Measurements from ENCODE around the gene CENPN.

The CENPN gene, protein sequence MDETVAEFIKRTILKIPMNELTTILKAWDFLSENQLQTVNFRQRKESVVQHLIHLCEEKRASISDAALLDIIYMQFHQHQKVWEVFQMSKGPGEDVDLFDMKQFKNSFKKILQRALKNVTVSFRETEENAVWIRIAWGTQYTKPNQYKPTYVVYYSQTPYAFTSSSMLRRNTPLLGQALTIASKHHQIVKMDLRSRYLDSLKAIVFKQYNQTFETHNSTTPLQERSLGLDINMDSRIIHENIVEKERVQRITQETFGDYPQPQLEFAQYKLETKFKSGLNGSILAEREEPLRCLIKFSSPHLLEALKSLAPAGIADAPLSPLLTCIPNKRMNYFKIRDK

DNA sequence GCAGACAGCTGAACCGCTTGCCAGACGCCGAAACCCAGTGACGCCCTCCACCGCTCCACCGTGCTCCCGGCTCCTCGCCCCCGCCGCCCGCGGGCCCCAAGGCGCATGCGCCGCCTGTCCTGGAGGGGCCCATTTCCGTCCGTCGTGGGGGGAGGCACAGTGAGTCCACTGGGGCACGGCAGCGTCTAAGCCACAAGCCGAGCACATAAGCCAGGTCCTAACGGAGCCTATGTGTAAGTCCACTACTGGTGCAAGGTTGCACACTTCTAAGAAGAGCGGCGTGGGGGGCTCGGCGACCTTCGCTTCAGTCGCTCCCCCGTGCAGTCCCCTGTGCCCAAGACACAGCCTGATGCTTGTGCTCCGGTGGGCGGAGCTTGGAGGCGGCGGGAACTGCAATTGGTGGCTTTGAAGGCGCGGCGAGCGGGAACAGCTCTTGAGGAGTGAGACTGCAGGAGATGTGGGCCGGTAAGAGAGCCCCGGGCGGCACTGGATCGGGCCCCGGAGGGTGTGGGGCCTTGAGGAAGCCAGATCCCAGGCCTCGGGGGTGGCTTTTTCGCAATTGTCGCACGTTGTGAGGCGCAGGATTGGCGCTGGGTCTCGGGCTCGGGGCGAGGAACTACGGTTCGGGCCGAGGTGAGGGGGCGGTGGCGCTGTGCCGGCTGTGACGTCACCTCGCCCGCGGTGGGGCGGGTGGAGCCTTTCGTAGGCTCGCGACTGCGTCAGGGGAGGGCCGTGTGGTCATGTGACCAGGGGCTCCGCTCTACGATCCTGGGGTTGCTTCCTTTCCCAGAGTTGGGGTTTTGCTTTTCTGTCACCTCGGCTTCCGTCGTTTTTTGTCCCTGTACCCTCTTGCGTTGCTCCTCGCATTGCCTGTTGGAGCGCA lies at the start of gene CENPN, which contains the start of gene CMC2:
Gene CENPN, plus strand, starts transcription at position 402 of the 883 bp plus-strand sequence. CDS start 4,726 bp downstream, outside the sequence.
Gene CMC2, minus strand, starts transcription at position 73 of the 883 bp plus-strand sequence. CDS start 9,491 bp downstream, outside the sequence.
- DNase-seq = peak; percentile 84

DNA sequence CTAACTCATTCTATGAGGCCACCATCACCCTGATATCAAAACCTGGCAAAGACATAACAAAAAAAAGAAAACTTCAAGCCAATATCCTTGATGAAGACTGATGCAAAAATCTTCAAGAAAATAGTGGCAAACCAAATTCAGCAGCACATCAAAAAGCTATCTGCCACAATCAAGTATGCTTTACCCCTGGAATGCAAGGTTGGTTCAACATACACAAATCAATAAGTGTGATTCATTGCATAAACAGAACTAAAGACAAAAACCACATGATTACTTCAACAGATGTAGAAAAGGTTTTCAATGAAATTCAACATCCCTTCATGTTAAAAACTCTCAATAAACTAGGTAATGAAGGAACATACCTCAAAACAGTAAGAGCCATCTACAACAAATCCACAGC lies 48.7 kb upstream of the CENPN start:
- DNase-seq = no peak

DNA sequence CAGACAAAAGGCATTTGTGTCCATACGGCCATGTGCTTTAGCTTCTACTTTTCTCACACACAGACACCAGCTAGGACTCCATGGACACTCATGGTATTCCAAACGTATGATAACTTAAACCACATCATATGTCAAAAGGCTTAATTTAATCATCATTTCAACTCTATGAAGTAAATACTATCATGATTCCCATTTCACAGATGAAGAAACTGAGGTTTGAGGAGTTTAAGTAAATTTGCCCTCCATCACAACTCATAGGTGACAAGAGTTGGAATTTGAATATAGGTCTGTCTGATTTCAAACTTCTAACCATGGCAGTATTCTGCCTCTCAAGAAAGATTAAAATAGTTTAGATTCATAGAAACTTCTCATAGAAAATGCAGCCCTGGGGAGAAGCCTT lies 44.1 kb upstream of the CENPN start:
- DNase-seq = no peak

DNA sequence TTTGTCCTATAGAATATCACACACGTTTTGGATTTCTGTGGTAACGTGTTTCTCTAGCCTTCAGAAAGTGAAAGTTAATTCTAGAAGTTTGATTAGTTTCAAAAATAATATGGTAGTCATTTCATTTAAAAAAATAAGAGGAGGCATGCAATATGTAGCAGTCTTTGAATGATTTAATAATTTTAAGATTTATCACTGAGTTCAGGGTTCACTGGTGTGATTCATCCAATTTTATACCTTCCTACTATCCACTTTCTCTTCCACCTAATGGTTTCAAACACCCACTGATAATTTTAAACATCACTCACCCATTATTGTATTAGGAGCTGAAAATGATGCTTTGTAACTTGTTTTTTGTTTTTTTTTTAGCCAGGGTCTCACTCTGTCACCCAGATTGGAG lies 42.7 kb upstream of the CENPN start:
- no peak for DNase-seq

DNA sequence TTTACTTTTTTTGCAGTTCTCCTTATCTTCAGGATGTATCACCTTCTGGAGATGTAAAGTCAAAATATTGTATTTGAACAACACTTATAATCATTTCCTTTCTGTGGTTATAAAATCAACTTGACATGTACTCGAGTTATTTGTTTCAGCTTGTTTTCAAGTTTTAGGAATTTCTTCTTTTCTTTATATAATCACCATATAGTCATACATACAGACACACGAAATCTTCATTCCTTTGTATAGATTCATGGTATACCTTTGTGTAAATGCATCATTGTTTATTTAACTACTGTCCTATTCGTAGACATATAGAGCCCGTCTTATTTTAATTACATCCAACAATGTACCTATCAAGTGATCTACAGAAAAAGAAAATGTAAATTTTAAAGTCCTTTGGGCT lies 40.4 kb upstream of the CENPN start:
- DNase-seq = no peak

DNA sequence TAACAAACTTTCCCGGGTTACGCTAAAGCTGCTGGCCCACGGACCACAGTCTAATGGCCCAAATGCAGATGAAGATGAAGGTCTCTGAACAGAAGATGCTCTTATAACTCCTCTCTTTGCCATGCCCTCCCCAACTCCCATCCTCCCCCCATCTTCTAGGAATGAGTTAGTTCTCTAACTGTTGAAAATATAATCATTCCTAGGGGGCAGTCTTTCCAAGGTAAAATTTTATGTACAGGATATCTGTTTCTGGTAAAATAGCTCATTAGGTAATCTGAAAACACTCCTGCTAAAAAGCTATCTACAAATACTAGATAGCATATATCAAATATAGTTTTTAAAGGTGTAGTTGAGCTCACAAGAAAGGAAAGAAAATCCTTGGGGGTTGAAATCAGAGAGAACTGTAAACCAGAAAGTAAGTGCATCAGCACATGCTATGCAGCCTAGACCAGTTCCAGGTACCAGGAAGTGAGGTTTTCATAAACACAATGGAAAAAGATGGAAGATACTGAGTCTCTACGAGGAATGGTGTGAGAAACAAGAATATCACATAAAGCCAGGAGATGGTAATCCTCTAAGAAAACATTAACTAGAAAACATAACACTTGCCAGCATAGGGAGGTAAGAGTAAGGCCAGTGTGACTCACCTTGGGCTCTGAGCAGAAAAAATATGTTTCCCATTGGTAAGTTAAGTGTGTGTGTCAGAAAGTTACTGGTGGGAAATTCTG lies 38.5 kb upstream of the CENPN start:
- no peak for DNase-seq

DNA sequence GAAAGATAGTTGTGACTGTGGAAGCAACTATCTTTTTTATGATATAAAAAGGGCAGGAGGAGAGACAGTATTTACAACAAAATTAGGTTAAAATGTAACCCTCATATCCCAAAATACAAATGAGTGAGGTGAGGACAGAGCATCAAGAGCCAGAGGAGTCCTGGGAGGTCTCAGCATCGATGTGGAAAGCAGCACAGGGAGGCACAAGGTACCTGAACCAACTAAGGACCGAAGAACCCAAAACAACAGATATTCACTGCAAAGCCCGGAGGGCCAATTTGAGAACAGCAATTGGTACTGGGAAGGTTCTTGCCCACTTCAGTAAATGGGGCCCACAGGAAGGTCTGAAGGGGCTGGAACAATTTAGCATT lies 37.9 kb upstream of the CENPN start:
- DNase-seq = no peak

DNA sequence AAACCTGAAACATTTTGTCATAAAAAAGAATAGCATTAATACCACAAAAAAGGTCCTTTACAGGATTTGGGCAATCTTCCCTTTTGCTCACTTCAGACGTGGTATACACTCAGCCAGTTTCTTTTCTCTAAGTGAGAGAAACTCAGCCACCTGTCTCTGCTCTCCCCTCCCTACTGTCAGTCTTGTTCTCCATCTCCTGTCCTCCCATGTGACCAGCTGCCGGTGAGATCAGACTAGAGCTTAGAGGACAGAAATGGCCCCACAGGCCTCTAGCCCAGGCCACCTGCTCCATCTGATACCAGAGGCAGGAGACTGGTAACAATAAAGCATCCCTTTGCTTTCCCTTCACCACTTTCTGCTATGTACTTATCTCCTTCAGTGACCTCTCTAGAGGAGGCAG lies 35.2 kb upstream of the CENPN start:
- no peak for DNase-seq

DNA sequence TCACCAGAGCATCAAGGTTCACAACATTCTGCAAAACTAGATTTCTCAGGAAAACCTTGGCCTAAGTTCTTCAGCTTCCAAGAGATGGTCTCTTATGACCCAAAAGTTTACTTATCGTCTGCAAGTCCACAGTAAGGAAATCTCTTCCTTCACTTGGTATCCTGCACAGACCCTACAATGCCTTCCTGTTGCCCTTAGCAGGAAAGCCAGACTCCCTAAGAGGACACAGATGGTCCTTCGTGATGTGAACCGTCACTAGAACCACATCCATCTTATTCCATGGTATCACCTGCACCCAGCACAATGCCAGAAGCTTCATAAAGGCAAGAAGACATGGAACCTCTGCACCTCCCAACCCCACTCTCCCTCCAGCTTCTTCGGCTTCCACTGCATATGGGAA lies 34.4 kb upstream of the CENPN start:
- DNase-seq = no peak

DNA sequence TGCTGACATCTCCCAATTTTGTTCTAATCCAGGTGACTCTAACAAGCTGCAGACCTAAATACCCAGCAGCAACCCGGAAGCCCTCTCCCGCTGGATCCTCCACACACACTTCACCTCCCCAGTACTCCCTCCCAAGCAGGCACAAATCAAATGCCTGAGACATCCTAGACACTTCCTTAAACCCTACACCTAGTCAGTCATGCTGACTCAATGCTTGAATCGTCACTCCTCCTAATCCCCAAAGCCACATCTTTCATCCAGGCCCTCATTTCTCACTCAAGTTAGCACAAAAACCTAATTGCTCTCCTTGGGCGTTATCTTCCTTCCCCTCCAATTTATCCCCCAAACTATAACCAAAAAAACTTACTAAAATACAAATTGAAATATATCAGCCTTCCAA lies 33.0 kb upstream of the CENPN start:
- DNase-seq = no peak

DNA sequence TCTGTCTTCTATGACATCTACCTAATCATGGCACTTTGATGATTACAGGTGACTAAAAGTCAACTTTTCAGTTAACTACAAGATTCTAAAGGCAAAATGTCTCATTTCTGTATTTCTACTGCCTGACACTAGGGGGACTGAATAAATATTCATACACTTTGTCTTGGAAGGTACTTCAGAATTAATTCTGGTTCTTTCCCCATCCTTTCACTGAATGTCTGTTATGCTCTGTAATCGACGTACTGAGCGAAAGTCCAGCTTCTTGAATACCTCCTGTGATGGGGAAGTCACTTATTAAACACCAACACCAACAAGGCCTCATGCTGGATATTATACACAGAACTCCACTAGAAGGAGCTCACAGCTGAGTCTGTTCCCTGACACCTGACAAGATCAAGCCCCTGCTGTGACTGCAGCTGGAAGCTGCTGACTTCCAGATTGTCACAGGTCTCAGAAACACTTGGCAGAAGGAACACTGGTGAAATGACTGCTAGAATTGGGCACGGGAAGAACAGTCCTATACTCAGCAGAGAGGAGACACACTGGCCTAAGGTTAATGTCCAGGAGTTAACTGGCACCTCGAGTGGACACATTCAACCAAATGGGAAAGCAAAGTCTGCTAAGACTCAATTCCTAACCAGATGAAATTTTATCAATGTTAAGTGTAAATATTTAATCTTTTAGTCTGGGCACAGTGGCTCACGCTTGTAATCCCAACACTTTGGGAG lies 32.2 kb upstream of the CENPN start:
- DNase-seq = no peak

DNA sequence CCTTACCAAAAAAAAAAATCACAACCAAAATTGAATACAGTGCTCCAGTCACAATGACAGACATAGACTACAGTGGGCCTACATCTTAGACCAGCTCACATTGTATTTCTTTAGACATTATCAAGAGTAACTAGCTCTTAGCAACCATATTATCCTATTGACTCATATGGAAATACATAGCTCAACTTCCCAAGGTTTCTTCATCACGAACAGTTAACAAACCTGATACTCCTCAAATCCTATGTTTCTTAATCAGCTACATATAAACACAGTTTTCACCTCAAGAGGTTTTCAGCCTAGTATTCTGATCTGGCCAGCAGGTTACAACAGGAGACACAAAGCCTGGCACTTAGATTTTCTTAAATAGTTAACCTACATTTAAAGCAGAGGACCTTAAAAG lies 30.1 kb upstream of the CENPN start:
- no peak for DNase-seq

DNA sequence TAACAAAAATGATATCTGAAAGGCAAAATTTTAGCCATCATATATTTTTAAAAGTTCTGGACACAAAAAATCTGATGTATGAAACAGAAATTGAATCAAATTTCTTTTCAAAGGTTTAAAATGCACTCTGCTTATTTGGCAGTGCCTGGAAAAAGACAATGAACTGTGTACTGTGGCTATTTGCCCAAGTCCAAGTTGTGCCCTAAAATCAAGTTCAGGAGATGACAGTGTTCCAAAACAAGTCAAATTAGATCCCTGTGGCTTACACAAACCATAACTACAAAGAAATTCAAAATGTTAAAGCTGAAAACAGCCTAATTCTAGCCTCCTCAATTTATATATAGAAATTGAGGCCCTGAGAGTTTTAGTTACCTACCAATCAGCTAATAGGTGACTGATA lies 25.9 kb upstream of the CENPN start:
- no peak for DNase-seq

DNA sequence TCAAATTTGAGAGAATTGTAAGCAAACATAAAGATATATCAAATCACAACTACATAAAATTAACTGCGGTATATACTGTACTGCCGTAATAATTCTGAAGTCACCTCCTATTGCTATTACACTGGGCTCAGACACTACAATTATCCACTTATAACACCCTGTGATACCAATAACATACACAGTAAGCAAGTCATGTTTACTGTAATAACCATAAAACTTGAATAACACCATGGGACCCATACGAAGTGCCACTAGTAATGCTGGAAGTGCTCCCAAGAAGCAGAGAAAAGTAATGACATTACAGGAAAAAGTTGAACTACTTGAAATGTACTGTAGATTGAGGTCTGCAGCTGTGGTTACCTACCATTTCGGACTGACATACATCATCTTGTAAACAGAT lies 24.4 kb upstream of the CENPN start:
- DNase-seq = no peak

DNA sequence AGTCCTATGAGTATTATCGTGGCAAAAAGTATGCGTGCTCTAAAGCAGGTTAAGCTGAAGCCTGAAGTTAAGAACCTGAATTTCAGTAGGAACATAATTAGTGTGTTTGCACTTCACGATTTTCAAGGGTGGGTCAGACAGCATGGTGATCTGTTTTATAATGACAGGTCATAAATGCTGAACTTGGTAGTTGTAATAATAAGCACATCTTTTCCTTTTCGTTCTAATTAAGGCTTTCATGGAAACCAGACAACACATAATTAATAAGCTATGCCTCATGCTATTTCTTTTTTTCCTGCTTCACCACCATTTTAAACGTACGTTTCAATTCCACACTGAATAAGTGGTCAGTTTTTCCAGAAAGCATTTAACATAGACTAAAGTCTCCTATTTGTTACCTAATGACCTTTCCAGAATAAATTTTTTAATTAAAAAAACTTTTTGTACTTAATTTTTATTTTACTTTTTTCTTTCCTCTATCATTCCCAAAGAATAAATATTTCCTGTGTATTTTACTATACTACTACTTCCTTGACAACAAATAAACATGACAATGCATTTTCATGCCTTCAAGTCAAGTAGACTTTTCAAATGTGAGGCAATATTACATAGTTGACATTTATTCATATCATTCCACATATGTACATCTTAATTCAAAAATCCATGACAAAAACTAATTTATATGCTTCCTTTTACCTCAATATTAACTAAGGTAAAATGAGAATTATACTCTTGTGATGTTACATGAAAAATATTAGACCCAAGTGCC lies 22.7 kb upstream of the CENPN start:
- peak; percentile 21 for DNase-seq

DNA sequence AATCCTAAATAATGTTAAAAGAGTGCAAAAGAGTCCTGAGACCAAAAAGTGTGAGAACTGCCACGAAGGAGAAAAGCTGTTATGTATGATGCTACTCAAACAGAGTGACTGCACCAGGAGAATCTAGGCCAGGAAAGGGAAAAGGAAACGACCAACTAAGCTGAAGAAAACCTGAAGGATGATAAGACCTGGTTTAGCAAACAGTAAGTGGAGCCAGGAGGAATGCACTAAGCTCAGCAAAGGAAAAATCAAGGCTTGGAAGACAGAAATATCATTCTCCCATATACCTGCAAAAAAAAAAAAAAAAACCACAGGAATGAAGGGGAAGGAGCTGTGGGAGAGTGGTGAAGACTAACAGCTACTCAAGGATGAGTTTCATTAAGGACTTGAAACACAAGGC lies 21.4 kb upstream of the CENPN start:
- no peak for DNase-seq

DNA sequence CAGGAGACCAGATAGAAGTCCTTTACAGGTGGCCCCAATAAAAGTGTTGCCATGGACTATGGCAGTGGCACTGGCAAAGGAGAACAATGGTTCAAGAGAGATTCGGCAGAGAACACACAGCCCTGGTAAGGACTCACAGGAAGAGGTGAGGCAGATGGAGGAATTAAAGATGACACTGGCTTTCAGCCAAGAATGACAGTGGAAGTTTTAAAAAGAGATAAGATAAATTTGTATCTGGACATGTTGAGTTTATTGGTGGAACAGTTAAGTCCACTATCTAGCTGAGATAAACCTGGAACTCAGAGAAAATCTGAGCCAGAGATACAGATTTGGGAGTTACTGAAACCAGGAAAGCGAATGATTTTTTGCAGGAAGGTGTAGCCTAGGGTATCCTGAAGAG lies 20.5 kb upstream of the CENPN start:
- no peak for DNase-seq

DNA sequence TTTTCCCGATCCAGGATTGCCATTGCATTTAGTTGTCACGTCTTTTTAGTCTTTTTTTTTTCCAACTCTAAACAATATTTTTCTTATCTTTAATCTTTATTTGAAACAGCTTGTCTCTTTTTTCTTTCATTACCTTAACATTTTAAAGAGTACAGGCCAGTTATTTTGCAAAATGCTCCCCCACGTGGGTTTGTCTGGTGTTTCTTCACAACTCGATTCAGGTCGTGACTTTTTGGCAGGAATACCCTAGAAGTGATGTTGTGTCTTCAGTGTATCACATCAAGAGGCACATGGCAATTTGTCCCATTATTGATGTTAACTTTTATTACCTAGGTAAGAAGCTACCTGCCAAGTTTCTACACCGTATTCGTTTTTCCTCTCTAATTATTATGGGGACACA lies 18.3 kb upstream of the CENPN start:
- DNase-seq = no peak

DNA sequence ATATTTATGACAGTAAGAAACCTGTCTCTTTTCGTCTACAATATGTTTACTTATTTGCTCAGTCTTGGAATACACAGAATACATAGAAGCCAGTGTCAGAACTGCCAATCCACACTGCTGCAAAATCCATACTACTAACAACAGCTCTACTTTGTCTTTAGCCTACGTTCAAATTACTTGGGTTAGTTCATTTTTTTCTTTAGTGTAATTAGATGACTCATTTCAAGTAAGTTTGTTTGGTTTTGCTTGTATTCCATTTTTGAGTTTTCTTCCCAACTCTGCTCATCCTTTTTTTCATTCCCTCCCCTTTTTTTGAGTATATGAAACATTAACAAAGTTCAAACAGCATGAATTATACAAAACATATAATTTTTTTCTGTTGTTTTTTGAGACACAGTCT lies 17.2 kb upstream of the CENPN start:
- no peak for DNase-seq

DNA sequence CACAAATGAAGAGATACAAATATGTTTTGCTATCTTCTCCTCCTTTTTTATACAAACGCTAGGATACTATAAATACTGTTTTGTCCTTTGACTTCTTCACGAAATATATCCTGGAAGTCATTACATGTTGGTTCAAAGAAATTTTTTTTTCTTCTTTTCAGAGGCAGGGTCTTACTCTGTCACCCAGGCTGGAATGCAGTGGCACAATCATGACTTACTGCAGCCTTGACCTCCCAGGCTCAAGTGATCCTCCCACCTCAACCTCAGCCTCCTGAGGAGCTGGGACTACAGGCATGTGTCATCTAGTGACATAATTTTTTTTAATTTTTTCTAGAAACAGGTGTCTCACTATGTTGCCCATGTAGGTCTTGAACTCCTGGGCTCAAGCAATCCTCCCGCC lies 16.4 kb upstream of the CENPN start:
- DNase-seq = no peak

DNA sequence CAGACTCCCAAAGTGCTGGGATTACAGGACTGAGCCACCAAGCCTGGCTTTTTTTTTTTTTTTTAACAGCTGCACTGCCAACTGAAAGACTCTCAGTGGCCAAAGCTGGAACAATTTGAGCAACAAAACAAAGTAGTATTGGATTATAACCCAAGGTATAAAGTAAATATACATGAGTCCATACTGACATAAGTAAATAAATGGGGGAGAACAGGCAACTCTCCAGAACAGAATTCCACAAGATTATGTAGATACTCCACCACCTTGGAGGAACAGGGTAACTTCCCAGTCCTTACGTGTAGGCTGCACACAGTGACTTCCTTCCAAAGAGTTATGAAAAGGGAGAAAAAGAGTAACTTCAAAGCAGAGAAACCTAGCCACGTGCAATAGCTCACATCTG lies 16.0 kb upstream of the CENPN start:
- DNase-seq = no peak

DNA sequence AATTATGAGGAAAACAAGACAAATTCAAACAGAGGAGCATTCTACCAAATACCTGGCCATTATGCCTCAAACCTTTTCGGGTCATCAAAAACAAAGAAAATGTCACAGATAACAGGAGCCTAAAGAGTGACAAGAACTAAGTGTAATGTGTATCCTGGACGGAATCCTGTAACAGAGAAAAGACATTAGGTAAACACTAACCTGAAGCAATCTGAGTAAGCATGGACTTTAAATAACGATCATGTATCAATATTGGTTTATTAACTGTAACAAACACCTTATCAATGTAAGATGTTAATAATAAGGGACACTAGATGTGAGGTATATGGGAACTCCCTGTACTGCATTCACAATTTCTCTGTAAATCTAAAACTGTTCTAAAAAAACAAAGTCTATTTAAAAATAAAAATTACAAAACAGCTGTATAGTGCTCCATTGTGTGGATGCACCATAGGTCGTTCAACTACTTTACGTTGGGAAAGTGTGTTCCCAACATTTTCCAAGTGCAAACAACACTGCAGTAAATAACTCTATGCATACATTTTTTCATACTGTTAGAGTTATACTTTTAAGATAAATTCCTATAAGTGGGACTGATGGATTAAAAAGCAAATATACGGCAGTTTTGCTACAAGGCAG lies 15.1 kb upstream of the CENPN start:
- no peak for DNase-seq

Data from NCI-H748 treated with DMSO at 0.1 percent for 48 hours (cell line).